Measurements from ENCODE around the gene CES4A.
"Not testable (repeated sequence)": the region's sequence is repeated elsewhere in the genome, so short reads cannot be mapped to it uniquely, and the experiment has no call there.

The CES4A gene

GRCh38 chr16:67040166-67040565 is 51.8 kb downstream of the CES4A start:
- no peak for DNase-seq (ENCODE audit: low read depth, low spot score)
- Histone ChIP-seq H3K9ac (ENCODE audit: insufficient read length, low read depth) (no peak overlapping the region), H3K4me1 (ENCODE audit: insufficient read depth, insufficient read length) (no peaks in the 10 kb centered on the region), H3K27me3 (ENCODE audit: insufficient read depth, insufficient read length) (no peaks in the 10 kb centered on the region), H3K9me3 (ENCODE audit: insufficient read depth, low read length) (no peaks in the 10 kb centered on the region), H3K36me3 (ENCODE audit: insufficient read depth, insufficient read length, low read length) (peaks cover 44% of the 10 kb centered on the region), H3K4me3 (ENCODE audit: insufficient read length, low read depth) (no peak overlapping the region)
- TF ChIP-seq ZNF274 (IDR thresholded peaks at IDR 0.05; ENCODE audit: low read depth, low read length), result no peak
- no peak for TF ChIP-seq YY1 (IDR thresholded peaks at IDR 0.05; ENCODE audit: insufficient read depth, insufficient read length)
- no peak for TF ChIP-seq SUZ12 (IDR thresholded peaks at IDR 0.05; ENCODE audit: extremely low read depth, insufficient read depth, insufficient read length)

- H3K27me3 ChIP-seq (ENCODE audit: insufficient read depth, insufficient read length), result no peaks in the 10 kb centered on the region
- peaks cover 42% of the 10 kb centered on the region for H3K36me3 ChIP-seq (ENCODE audit: insufficient read depth, insufficient read length, low read length)
- H3K4me3 ChIP-seq (ENCODE audit: insufficient read length, low read depth), result no peak overlapping the region
- TF ChIP-seq SUZ12 (IDR thresholded peaks at IDR 0.05; ENCODE audit: extremely low read depth, insufficient read depth, insufficient read length) (no peak), YY1 (IDR thresholded peaks at IDR 0.05; ENCODE audit: insufficient read depth, insufficient read length) (no peak), ZNF274 (IDR thresholded peaks at IDR 0.05; ENCODE audit: low read depth, low read length) (no peak)
- H3K9me3 ChIP-seq (ENCODE audit: insufficient read depth, low read length), result no peaks in the 10 kb centered on the region
- H3K9ac ChIP-seq (ENCODE audit: insufficient read length, low read depth), result no peak overlapping the region
- DNase-seq (ENCODE audit: low read depth, low spot score), result no peak
- H3K4me1 ChIP-seq (ENCODE audit: insufficient read depth, insufficient read length), result no peaks in the 10 kb centered on the region
Measured at GRCh38 chr16:67040906-67041305, 52.5 kb downstream of the CES4A start.

DNA sequence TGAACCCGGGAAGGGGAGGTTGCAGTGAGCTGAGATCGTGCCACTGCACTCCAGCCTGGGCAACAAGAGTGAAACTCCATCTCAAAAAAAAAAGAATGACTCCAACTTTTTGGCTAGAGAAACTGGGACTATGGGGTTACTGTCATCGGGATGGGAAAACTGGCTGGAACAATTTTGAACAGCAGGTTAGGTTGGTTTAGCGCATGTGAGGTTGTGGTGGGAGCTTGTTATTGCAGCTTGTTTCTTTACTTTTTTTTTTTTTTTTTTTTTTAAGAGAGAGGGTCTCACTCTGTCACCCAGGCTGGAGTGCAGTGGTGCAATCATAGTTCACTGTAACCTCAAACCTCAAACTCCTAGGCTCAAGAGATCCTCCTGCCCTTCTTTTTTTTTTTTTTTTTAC is 53.1 kb downstream of the CES4A start:
- not testable (repeated sequence) for H3K4me3 ChIP-seq (ENCODE audit: insufficient read length, low read depth); DNase-seq (ENCODE audit: low read depth, low spot score); H3K4me1 ChIP-seq (ENCODE audit: insufficient read depth, insufficient read length); H3K9me3 ChIP-seq (ENCODE audit: insufficient read depth, low read length); H3K27me3 ChIP-seq (ENCODE audit: insufficient read depth, insufficient read length); H3K9ac ChIP-seq (ENCODE audit: insufficient read length, low read depth)
- peaks cover 40% of the 10 kb centered on the region for H3K36me3 ChIP-seq (ENCODE audit: insufficient read depth, insufficient read length, low read length)

GRCh38 chr16:67043420-67043819 is 55.0 kb downstream of the CES4A start:
- peaks cover 21% of the 10 kb centered on the region for H3K36me3 ChIP-seq (ENCODE audit: insufficient read depth, insufficient read length, low read length)

GRCh38 chr16:67050796-67051195 is 62.4 kb downstream of the CES4A start:
- Histone ChIP-seq H3K4me3 (ENCODE audit: insufficient read length, low read depth) (no peak overlapping the region), H3K9ac (ENCODE audit: insufficient read length, low read depth) (no peak overlapping the region), H3K9me3 (ENCODE audit: insufficient read depth, low read length) (no peaks in the 10 kb centered on the region)

More at GRCh38 chr16:67043420-67043819, 55.0 kb downstream of the CES4A start:
- Histone ChIP-seq H3K4me3 (ENCODE audit: insufficient read length, low read depth) (no peak overlapping the region), H3K9me3 (ENCODE audit: insufficient read depth, low read length) (no peaks in the 10 kb centered on the region), H3K4me1 (ENCODE audit: insufficient read depth, insufficient read length) (peaks cover 2% of the 10 kb centered on the region), H3K9ac (ENCODE audit: insufficient read length, low read depth) (no peak overlapping the region), H3K27me3 (ENCODE audit: insufficient read depth, insufficient read length) (no peaks in the 10 kb centered on the region)
- no peak for TF ChIP-seq YY1 (IDR thresholded peaks at IDR 0.05; ENCODE audit: insufficient read depth, insufficient read length)
- TF ChIP-seq ZNF274 (IDR thresholded peaks at IDR 0.05; ENCODE audit: low read depth, low read length), result no peak
- TF ChIP-seq SUZ12 (IDR thresholded peaks at IDR 0.05; ENCODE audit: extremely low read depth, insufficient read depth, insufficient read length), result no peak
- DNase-seq (ENCODE audit: low read depth, low spot score), result no peak

GRCh38 chr16:67052399-67052798 is 64.0 kb downstream of the CES4A start:
- Histone ChIP-seq H3K4me1 (ENCODE audit: insufficient read depth, insufficient read length) (peaks cover 2% of the 10 kb centered on the region), H3K9me3 (ENCODE audit: insufficient read depth, low read length) (no peaks in the 10 kb centered on the region), H3K36me3 (ENCODE audit: insufficient read depth, insufficient read length, low read length) (peaks cover 13% of the 10 kb centered on the region), H3K9ac (ENCODE audit: insufficient read length, low read depth) (no peak overlapping the region), H3K27me3 (ENCODE audit: insufficient read depth, insufficient read length) (no peaks in the 10 kb centered on the region), H3K4me3 (ENCODE audit: insufficient read length, low read depth) (no peak overlapping the region)
- TF ChIP-seq SUZ12 (IDR thresholded peaks at IDR 0.05; ENCODE audit: extremely low read depth, insufficient read depth, insufficient read length) (no peak), ZNF274 (IDR thresholded peaks at IDR 0.05; ENCODE audit: low read depth, low read length) (no peak), YY1 (IDR thresholded peaks at IDR 0.05; ENCODE audit: insufficient read depth, insufficient read length) (no peak)
- no peak for DNase-seq (ENCODE audit: low read depth, low spot score)

More at GRCh38 chr16:67050796-67051195, 62.4 kb downstream of the CES4A start:
- TF ChIP-seq YY1 (IDR thresholded peaks at IDR 0.05; ENCODE audit: insufficient read depth, insufficient read length), result no peak
- no peak for TF ChIP-seq ZNF274 (IDR thresholded peaks at IDR 0.05; ENCODE audit: low read depth, low read length)
- TF ChIP-seq SUZ12 (IDR thresholded peaks at IDR 0.05; ENCODE audit: extremely low read depth, insufficient read depth, insufficient read length), result no peak
- peaks cover 16% of the 10 kb centered on the region for H3K36me3 ChIP-seq (ENCODE audit: insufficient read depth, insufficient read length, low read length)
- no peaks in the 10 kb centered on the region for H3K27me3 ChIP-seq (ENCODE audit: insufficient read depth, insufficient read length)
- DNase-seq (ENCODE audit: low read depth, low spot score), result no peak
- peaks cover 2% of the 10 kb centered on the region for H3K4me1 ChIP-seq (ENCODE audit: insufficient read depth, insufficient read length)

DNA sequence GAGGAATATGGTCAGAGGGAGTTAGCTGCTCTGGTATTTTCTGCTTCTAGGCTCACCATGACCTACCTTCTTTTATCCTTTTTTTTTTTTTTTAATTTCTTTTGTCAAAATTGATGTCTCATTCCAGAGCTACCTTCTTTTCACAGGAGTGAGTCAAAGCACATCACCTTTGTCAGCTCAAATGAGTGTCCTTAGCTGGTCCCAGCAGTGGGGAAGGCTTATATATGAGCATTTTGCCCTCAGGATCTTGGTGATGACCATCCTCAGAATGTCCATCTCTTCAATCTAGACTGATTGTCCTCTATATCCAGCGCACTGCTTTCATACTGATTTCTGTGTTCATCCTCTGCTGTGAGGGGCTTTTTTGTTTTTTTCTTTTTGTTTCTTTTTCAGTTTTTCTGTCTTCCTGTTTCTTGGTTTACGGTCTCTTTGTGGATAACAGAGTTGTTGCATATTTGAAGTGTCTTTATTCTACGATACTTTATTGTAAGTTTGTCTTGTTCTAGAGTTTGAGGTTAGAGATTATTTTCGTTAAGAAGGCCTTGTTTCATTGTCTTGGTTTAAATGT is 65.5 kb downstream of the CES4A start:
- H3K36me3 ChIP-seq (ENCODE audit: insufficient read depth, insufficient read length, low read length), result peaks cover 13% of the 10 kb centered on the region
- H3K4me1 ChIP-seq (ENCODE audit: insufficient read depth, insufficient read length), result no peaks in the 10 kb centered on the region
- no peak for DNase-seq (ENCODE audit: low read depth, low spot score)
- H3K9me3 ChIP-seq (ENCODE audit: insufficient read depth, low read length), result no peaks in the 10 kb centered on the region
- H3K9ac ChIP-seq (ENCODE audit: insufficient read length, low read depth), result no peak overlapping the region
- no peak overlapping the region for H3K4me3 ChIP-seq (ENCODE audit: insufficient read length, low read depth)
- TF ChIP-seq ZNF274 (IDR thresholded peaks at IDR 0.05; ENCODE audit: low read depth, low read length) (no peak), YY1 (IDR thresholded peaks at IDR 0.05; ENCODE audit: insufficient read depth, insufficient read length) (no peak), SUZ12 (IDR thresholded peaks at IDR 0.05; ENCODE audit: extremely low read depth, insufficient read depth, insufficient read length) (no peak)
- no peaks in the 10 kb centered on the region for H3K27me3 ChIP-seq (ENCODE audit: insufficient read depth, insufficient read length)
